SW 1271 (cell line): ENCODE data around the gene RAPGEF6.
"Not testable (repeated sequence)": the region's sequence is repeated elsewhere in the genome, so short reads cannot be mapped to it uniquely, and the experiment has no call there.

ENCODE experiments used
- DNase-seq, 2 experiments: peaks; one replicate each; lab custom pipeline; 2025; lab: John Stamatoyannopoulos, UW

RAPGEF6 gene

DNA sequence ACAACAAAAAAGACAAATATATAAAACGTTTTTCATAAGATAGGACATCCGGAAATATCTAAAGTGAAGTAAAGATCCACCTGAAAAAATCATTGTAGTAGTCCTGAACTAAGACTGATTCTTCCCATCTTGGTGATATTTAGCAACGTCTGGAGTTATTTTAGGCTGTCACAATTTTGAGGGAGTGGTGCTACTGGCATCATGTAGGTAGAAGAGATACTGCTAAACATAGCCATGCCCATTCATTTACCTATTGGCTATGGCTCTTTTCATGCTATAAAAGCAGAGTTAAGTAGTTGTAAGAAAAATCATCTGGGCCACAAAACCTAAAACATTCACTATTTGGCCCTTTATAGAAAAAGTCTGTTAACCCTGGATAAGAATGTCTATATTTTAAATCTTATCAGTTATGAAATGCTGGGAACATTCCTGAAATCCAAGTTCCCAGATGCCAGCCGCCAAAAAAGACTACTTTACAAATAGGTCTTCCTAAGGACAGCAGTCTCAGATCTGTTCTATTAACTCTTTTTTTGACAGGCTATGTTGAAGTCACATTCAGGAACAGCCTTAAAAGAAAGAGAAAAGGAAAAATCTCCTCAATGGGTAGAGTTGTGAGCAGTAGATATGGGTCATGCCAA lies 27.0 kb downstream of the RAPGEF6 start:
- no peak for DNase-seq

DNA sequence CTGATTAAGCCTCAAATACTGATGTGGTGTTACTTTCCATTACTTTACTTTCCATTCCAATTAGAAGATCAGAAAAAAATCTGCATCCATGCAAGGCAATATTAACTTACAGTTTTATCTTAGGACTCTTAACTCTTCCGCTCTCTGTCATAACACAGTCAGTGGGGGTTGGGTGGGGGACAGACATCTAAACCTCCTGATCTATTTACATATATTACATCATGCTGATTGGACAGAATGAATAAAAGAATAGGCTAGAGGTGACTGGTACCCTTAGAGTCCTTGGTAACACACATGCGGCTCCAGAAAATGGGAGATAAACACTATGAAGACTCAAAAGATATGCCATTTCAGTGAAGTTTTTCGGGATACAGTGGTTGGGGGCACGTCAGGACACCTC lies 27.6 kb downstream of the RAPGEF6 start:
- DNase-seq: no peak

DNA sequence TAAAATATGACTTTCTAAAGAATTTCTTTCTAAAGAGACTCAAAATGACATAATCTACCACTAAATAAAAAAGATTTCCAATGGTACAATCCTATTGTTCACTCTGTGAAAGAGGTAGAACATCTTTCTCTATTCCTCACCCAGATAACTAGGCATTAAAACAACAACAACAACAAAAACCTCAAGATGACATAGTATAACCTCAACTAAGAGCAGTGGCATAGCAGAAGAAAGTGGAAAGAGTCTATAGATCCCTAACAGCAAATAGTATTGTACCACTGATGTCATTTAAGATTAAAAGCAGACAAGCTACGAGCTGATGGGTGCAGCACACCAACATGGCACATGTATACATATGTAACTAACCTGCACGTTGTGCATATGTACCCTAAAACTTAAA lies 29.9 kb downstream of the RAPGEF6 start:
- DNase-seq: no peak

DNA sequence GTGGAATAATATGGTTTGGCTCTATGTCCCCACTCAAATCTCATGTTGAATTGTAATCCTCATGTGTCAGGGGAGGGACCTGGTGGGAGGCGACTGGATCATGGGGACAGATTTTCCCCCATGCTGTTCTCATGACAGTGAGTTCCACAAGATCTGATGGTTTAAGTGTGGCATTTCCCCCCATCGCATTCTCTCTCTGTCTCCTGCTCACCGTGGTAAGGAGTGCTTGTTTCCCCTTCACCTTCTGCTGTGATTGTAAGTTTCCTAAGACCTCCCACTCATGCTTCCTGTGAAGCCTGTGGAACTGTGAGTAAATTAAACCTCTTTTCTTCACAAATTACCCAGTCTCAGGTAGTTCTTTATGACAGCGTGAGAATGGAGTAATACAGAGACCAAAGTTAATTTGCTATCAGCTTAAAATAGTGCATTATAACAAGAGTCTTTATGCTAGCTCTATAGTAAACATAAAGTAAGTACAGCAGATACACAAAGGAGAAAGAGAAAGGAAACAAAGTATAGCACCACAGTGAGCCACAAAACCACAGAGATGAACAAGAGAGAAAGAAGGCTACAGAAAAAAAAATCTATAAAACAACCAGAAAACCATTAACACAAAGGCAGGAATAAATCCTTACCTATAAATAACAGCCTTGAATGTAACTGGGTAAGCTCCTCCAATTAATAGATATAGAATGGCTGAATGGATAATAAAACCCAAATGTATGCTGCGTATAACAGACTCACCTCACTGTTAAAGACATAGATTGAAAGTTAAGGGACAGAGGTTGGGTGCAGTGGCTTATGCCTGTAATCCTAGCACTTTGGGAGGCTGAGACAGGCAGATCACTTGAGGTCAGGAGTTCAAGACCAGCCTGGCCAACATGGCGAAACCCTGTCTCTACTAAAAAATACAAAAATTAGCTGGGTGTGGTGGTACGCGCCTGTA lies 39.7 kb downstream of the RAPGEF6 start:
- DNase-seq: no peak

DNA sequence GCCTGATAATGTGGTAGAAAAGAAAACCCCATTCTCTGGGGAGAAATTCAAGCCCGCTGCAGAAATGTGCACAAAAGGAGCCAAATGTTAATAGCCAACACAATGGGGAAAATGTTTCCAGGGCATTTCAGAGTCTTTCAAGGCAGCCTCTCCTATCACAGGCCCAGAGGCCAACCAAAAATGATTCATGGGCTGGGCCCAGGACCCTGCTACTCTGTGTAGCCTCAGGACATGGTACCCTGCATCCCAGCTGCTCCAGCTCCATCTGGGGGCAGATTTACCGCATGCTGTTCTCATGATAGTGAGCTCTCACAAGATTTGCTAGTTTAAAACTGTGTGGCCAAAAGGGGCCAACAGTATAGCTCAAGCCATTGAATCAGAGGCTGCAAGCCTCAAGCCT lies 41.1 kb downstream of the RAPGEF6 start:
- DNase-seq: no peak

DNA sequence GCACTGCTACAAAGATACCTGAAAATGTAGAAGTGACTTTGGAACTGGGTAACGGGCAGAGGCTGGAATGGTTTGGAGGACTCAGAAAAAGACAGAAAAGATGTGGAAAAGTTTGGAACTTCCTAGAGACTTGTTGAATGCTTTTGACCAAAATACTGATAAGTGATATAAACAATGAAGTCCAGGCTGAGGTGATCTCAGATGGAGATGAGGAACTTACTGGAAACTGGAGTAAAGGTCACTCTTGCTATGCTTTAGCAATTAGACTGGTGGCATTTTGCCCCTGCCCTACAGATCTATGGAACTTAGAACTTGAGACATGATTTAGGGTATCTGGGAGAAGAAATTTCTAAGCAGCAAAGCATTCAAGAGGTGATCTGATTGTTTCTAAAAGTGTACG lies 41.6 kb downstream of the RAPGEF6 start:
- DNase-seq: not testable (repeated sequence)

DNA sequence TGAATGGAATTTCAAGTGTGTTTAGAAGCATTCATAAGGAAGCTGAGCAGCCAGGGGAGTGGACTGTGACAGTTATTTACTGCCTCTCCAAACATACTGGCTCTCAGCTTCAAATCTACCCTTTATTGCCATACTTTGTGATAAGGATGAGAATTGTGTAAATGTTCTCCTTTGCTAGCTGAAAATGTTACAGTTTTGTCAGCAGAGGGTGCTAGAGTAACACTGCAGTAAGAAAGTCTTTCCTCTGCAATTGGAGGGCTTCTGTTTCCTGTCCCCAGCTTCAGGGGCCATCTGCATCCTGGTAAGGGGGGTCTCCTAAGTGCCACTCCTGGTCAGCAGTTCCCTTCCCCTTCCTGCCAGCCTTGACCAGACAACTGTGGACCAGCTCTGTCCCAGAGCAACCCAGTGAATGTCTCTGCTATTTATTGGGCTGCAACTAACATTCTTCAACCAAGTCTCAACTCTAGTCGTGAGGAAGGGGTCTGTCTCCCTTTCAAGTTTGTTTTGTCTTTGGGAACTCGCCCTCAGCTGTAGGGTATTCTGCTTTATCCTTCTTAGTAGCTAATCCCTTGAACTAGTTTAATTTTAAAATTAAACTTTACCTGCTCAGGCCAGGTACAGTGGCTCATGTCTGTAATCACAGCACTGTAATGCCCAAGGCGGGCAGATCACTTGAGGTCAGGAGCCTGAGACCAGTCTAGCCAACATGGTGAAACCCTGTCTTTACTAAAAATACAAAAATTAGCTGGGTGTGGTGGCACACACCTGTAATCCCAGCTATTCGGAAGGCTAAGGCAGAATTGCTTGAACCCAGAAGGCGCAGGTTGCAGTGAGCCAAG lies 45.3 kb downstream of the RAPGEF6 start:
- peak in 1 of 2 experiments; percentile 63 for DNase-seq

DNA sequence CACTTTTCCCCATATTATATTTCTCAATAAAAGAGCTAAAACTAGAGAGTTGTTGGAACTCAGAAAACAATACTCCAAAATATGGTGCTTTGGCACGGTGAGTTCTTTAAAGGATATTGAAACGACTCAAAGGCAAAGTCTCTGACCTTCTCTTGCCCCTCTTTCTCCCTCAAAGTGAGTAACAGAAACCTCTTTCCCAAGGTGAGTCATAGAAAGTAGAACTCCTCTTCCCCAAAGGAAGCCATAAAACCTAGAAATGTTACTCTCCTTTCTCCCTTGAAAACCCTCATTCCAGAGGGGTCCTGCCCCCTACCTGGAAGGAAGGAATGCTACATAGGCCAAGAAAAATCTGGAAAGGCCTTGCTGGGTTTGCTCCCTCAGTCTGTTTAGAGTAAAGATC lies 47.5 kb downstream of the RAPGEF6 start:
- DNase-seq: no peak

DNA sequence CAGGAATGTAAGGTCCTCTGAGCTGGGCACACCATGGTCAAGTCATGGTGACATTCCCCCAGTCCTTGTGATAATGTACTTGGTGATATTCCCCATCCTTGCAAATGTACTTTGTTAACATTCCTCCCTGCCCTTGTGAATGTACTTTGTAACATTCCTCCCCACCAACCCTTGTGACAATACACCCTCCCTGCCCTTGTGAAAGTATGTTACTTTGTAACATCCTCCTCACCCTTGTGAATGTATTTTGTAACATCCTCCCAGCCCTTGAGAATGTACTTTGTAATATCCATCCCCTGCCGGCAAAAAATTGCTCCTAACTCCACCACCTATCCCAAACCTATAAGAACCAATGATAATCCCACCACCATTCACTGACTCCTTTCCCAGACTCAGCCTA lies 53.3 kb downstream of the RAPGEF6 start:
- no peak for DNase-seq

DNA sequence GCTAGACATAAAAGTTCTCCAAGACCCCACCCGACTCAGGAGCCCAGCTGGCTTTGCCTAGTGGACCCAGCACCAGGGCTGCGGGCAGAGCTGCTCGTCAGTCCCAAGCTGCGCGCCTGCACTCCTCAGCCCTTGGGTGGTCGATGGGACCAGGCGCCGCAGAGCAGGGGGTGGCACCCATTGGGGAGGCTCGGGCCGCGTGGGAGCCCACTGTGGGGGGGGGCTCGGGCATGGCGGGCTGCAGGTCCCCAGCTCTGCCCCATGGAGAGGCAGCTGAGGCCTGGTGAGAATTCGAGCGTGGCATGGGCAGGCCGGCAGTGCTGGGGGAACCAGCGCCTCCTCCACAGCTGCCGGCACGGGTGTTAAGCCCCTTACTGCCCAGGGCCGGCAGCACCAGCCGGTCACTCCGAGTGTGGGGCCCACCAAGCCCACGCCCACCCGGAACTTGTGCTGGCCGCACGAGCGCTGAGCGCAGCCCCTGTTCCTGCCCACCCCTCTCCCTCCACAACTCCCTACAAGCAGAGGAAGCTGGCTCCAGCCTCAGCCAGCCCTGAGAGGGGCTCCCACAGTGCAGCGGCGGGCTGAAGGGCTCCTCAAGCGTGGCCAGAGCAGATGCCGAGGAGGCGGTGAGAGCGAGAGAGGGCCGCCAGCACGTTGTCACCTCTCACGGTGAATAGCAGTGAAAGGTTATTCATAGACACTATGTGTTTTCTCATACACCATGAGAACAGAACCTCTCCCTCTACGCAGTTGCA lies 54.9 kb downstream of the RAPGEF6 start:
- no peak for DNase-seq

DNA sequence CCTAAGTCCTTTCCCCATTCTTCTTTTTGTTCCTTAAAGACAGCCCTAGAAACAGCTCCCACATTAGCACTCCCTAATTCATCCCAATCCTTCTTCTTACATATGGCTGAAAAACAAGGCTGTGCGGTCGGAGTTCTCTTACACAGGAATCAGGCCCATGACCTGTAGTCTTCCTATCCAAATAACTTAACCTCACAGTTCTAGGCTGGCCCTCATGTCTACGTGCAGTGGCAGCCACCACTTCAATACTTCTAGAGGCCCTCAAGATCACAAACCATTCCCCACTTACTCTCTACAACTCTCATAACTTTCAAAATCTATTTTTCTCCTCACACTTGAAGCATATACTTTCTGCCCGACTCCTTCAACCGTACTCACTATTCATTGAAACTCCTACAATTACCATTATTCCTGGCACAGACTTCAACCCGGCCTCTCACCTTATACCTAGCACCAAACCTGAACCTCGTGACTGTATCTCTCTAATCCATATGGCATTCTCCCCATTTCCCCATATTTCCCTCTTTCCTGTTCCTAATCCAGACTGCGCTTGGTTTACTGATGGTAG lies 59.3 kb downstream of the RAPGEF6 start:
- DNase-seq: no peak

DNA sequence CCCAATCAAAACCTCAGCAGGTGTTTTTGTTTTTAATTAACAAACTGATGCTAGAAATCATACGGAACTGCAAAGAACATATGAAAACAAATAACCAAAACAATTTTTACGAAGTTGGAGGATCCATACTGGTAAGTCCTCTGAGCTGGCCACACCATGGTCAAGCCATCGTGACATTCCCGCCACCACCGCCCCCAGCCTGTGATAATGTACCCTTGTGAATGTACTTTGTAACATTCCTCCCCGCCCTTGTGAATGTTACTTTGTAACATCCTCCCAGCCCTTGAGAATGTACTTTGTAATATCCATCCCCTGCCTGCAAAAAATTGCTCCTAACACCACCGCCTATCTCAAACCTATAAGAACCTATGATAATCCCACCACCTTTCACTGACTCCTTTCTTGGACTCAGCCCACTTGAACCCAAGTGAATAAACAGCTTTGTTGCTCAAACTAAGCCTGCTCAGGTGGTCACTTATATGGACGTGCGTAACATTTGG lies 63.3 kb downstream of the RAPGEF6 start:
- no peak for DNase-seq

DNA sequence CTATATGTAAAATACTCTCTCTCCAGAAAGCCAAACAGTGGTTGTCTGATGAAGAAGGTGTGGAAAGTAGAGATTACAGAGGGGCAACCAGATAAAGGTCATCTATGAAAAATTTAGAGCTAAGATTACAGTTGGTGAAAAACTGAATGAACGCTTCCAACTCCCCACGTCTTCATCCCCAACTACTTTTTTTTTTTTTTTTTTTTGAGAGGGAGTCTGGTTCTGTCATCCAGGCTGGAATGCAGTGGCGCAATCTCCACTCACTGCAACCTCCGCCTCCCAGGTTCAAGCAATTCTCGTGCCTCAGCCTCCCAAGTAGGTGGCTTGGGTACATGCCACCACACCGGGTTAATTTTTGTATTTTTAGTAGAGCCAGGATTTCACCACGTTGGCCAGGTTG lies 64.3 kb downstream of the RAPGEF6 start:
- no peak for DNase-seq

DNA sequence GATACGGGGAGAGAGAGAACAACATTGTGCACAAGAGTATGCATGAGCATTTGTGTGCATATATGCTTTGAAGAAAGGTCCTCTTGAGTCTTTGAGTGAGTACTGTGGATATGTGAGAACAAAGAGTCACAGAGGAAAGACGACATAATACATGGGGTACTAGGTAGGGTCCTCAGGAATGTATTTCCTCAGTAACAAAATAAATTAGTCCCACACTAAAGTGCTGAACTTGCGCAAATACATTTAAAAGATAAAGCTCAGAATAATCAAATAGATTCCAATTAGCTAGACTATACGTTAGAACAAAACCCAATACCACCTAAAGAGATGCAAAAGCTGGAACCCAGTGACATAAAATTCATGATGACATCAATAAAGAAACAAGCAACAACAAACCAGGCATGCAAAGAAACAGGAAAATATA lies 70.8 kb downstream of the RAPGEF6 start:
- no peak for DNase-seq

DNA sequence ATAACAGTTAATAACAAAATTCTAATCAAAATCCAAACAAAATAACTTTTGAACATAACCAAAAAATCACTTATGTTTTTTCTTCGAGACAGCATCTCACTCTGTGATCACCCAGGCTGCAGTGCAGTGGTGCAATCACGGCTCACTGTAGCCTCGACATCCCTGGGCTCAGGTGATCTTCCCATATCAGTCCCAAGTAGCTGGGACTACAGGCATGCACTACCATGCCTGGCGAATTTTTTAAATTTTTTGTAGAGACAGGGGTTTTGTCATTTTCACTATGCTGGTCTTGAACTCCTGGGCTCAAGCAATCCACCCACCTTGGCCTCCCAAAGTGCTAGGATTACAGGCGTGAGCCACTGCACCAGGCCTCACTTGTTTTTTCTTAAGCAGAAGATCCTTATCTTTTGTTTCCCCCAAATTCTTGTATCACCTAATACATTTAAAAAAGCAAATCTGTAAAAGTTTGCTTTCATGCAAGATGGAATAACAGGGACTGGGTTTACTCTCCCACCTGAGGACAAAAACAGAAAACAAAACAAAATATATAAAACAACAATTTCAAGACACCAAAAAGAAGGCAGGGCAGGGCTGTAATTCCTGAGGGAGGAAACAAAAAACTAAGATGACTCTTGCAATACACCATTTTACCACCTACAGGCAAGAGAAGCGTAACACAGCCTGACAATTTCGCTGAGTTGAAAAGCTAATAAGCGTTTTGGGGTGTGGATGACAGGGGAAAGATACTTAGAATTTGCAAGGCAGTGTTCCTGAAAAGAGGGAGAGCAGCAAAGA lies 71.4 kb downstream of the RAPGEF6 start:
- no peak for DNase-seq

DNA sequence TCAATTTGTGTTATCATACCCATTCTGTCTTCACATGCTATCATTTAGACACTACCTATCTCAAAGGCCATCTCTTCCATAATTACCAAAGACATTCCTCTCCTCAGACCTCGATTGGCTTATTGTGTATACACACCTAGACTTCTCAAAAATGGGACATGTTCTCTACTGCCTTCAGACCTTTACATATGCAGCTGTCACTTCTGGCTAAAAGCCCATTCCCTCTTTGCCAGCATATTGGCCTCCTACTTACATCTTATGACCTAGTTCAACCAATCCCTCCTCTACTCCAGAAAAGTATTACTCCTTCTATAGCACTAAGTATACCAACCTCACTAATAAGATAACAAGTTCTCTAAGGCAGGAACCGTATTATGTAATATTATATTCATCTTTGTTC lies 84.4 kb downstream of the RAPGEF6 start:
- no peak for DNase-seq

DNA sequence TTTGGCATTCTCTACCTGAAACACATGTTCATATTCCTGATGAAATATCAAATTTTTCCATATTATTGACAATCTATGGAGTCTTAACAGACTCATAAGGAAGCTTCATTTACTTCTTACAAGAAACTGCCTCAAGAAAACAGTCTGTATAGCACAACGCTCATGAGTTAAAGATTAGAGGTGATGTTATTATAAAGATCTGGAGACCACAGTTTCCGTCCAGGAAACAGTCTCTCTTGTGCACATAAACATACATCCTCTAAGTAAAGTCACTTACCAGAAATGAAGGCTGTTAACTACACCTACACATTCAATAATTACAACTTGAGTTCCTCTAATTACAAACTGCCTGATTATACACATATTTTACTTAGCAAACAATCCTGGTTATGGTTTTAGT lies 86.9 kb downstream of the RAPGEF6 start:
- DNase-seq: no peak

DNA sequence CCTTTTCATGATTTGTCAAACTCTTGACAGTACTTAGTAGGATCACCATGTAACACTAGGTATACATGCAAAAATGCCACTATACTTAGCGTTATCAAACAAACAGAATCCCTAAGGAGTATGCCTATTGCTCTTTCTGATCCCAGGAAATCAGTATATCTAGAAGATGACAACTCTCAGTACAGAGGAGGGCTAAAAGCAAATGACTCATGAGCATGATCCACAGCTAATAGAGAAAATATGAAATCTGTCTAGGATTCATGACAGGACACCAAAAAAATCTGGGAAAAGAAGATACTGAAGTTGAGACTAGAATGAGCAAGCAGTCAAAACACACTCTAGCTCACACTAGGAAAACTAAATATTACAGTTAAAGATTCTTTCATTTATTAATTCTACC lies 89.2 kb downstream of the RAPGEF6 start:
- peak in 1 of 2 experiments; percentile 30 for DNase-seq

DNA sequence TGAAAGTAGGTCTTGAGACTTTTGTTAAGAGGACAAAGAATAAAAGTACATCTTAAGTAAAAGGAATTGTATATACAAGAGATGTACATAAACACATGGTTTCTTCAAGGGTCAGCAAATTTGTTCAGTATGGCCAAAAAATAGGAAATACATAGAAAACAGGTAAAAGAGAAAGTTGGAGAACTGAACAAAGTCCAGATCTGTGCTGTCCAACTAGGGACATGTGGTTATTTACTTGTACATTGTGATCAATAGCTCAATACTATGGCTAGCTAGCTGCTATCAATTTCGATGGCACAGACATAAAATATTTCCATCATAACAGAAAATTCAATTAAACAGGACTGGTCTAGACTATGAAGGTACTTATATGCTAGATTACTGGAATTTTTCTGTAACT lies 92.3 kb downstream of the RAPGEF6 start:
- no peak for DNase-seq

DNA sequence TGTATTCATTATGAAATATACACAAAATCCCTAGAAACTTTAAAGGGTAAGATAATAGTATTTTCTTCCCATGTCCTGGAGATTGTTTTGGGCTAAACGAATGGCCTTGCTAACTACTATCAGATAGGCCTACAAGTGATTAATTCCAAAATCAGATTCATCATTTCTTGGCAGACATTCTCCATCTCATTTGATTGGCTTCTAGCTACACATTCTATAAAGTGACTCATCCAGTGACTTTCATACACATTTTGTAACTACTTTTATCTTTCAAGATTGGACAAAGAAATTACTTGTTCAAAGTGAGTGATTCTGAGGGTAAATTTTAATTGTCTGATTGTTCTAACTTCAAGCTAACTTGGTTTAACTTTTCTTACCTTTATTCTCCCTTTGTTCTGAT lies 93.3 kb downstream of the RAPGEF6 start:
- DNase-seq: no peak
